HL-60 (cell line): Measurements from ENCODE around the gene GUCY1A1.

ENCODE experiments used
- DNase-seq, 2 experiments: peaks; one replicate each; pipeline ENCODE4 v3.0.0-alpha.2; 2010 to 2020; ENCODE audit warnings: low read depth in 1 of 2, low spot score in 1 of 2
- H3K27ac ChIP-seq: fragments of 250-450 bp; sonication (Bioruptor Pico); replicated peaks from 2 replicates; pipeline ENCODE4 v1.5.1; 2020; ENCODE audit warnings: mild to moderate bottlenecking, moderate library complexity
- H3K27me3 ChIP-seq: fragments of 250-450 bp; sonication (Bioruptor Pico); 2 replicates; pipeline ENCODE4 v1.5.1; 2021; ENCODE audit warnings: mild to moderate bottlenecking, moderate library complexity; ENCODE audit not compliant: insufficient read depth, poor library complexity, severe bottlenecking
- H3K4me3 ChIP-seq: replicated peaks from 2 replicates; pipeline ENCODE4 v1.5.1; 2011; ENCODE audit warnings: mild to moderate bottlenecking, control low read depth, low read length; ENCODE audit not compliant: insufficient read depth
- CTCF ChIP-seq: IDR thresholded peaks from one replicate; pipeline ENCODE4 v1.5.1; 2011; ENCODE audit warnings: low read length, control low read depth, inconsistent platforms; ENCODE audit not compliant: insufficient read depth
- GABPA ChIP-seq: IDR thresholded peaks from 2 replicates; pipeline ENCODE4 v1.6.1; 2012; ENCODE audit warnings: low read depth
- POLR2AphosphoS5 ChIP-seq: IDR thresholded peaks from 2 replicates; pipeline ENCODE4 v1.6.1; 2012; ENCODE audit warnings: low read depth
- SPI1 ChIP-seq: IDR thresholded peaks from 2 replicates; pipeline ENCODE4 v1.6.1; 2012; ENCODE audit warnings: low read depth, mild to moderate bottlenecking, borderline replicate concordance
- TF ChIP-seq, protein P1 (sequence below): IDR thresholded peaks from 2 replicates; pipeline ENCODE4 v1.6.1; 2012; ENCODE audit warnings: low read depth; ENCODE audit not compliant: insufficient replicate concordance

Gene GUCY1A1

DNA sequence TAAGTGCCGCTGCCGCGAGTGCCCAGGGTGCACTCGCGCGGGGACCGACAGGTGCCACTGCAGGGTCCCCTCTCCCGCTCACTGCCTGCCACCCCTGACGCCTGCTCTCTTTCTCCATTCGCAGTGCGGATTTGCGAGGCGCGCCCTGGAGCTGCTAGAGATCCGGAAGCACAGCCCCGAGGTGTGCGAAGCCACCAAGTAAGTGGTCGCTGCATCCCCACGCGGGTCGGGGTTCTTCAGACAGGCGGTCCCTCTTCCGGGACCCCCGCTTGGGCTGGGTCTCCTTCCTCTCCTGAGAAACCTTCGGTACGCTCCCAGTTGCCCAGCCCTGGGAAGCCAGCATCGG, 547 bp downstream of the GUCY1A1 start:
- H3K4me3 ChIP-seq: peak overlapping the region; percentile 31
- DNase-seq: no peak

DNA sequence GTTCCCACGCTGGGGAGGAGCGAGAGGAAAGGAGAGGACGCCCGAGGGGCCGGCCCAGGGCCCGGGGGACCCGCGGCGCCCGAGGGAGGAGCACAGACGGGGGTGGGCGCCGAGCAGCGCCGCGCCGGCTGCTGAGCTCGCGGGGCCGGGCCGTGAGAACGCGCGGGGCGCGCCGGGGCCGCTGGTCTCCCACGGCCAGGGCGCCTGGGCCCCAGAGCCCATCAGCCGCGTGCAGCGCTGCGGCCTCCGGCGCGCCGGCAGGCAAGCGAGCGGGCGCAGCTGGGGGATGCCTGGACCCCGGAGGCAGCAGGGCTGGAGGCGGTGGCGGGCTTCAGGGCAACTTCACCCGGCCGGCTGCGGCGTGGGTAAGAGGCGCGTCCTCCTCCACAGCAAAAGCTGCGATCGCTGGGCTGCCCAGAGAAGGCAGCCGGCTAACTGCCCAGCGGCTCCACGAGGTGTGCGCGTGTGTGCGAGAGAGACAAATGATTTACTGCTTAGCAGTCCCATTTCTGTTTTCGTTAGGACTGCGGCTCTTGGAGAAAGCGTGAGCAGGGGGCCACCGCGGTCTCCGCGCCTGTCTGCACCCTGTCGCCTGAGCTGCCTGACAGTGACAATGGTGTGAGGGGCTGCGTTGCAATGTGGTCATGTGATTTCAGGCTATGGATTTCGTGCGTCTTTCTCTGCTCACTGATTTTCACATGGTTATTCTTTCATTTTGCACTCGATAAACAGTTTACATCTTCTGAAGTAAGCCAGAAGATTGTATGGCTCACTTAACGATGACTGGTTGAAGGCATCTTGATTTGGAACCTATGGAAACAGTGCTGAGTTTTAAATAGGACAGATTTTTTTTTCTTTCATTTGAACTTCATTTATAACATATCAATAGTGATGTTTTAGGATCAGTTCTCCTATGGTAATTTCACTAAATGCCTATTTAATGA, 1.2 kb downstream of the GUCY1A1 start:
- Histone ChIP-seq H3K27me3 (peaks cover 35% of the 10 kb centered on the region), H3K27ac (no peak overlapping the region), H3K4me3 (peak overlapping the region; percentile 31)
- no peak for DNase-seq
- TF ChIP-seq GABPA (no peak), POLR2AphosphoS5 (no peak), SPI1 (no peak), CTCF (no peak)
- TF ChIP-seq, protein P1, sequence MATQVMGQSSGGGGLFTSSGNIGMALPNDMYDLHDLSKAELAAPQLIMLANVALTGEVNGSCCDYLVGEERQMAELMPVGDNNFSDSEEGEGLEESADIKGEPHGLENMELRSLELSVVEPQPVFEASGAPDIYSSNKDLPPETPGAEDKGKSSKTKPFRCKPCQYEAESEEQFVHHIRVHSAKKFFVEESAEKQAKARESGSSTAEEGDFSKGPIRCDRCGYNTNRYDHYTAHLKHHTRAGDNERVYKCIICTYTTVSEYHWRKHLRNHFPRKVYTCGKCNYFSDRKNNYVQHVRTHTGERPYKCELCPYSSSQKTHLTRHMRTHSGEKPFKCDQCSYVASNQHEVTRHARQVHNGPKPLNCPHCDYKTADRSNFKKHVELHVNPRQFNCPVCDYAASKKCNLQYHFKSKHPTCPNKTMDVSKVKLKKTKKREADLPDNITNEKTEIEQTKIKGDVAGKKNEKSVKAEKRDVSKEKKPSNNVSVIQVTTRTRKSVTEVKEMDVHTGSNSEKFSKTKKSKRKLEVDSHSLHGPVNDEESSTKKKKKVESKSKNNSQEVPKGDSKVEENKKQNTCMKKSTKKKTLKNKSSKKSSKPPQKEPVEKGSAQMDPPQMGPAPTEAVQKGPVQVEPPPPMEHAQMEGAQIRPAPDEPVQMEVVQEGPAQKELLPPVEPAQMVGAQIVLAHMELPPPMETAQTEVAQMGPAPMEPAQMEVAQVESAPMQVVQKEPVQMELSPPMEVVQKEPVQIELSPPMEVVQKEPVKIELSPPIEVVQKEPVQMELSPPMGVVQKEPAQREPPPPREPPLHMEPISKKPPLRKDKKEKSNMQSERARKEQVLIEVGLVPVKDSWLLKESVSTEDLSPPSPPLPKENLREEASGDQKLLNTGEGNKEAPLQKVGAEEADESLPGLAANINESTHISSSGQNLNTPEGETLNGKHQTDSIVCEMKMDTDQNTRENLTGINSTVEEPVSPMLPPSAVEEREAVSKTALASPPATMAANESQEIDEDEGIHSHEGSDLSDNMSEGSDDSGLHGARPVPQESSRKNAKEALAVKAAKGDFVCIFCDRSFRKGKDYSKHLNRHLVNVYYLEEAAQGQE: no peak

More for the DNA sequence above, 547 bp downstream of the GUCY1A1 start:
- H3K27me3 ChIP-seq: peaks cover 35% of the 10 kb centered on the region
- no peak overlapping the region for H3K27ac ChIP-seq
- TF ChIP-seq GABPA: no peak
- TF ChIP-seq POLR2AphosphoS5: no peak
- TF ChIP-seq CTCF: no peak
- TF ChIP-seq, protein P1: no peak
- TF ChIP-seq SPI1: no peak

GRCh38 chr4:155668707-155669220, 2.1 kb downstream of the GUCY1A1 start:
- Histone ChIP-seq H3K27me3 (peaks cover 35% of the 10 kb centered on the region), H3K4me3 (no peak overlapping the region), H3K27ac (no peak overlapping the region)
- TF ChIP-seq CTCF: no peak
- TF ChIP-seq SPI1: no peak
- no peak for TF ChIP-seq POLR2AphosphoS5
- TF ChIP-seq, protein P1: no peak
- no peak for TF ChIP-seq GABPA
- DNase-seq: no peak
